Ishikawa (cell line): ENCODE measurements around the gene CNPY4.

ENCODE experiments used
- CEBPB ChIP-seq: IDR thresholded peaks from 2 replicates; pipeline ENCODE4 v1.6.1; 2012
- EGR1 ChIP-seq: IDR thresholded peaks from 2 replicates; pipeline ENCODE4 v1.6.1; 2012
- EP300 ChIP-seq: IDR thresholded peaks from 2 replicates; pipeline ENCODE4 v1.6.1; 2012; ENCODE audit warnings: borderline replicate concordance
- FOXM1 ChIP-seq: IDR thresholded peaks from 2 replicates; pipeline ENCODE4 v1.6.1; 2012; ENCODE audit warnings: low read depth, borderline replicate concordance
- MAX ChIP-seq: IDR thresholded peaks from 2 replicates; pipeline ENCODE4 v1.6.1; 2012
- NFIC ChIP-seq: IDR thresholded peaks from 2 replicates; pipeline ENCODE4 v1.6.1; 2012
- RAD21 ChIP-seq: IDR thresholded peaks from 2 replicates; pipeline ENCODE4 v1.6.1; 2012; ENCODE audit warnings: low read depth
- TAF1 ChIP-seq: IDR thresholded peaks from 2 replicates; pipeline ENCODE4 v1.6.1; 2012; ENCODE audit warnings: low read depth, mild to moderate bottlenecking
- TCF12 ChIP-seq: IDR thresholded peaks from 2 replicates; pipeline ENCODE4 v1.6.1; 2012; ENCODE audit warnings: low read depth
- TEAD4 ChIP-seq: IDR thresholded peaks from 2 replicates; pipeline ENCODE4 v1.6.1; 2012
- TF ChIP-seq, protein P1 (sequence below): IDR thresholded peaks from 2 replicates; pipeline ENCODE4 v1.6.1; 2012; ENCODE audit warnings: low read depth, mild to moderate bottlenecking
- TF ChIP-seq, protein P2 (sequence below): IDR thresholded peaks from 2 replicates; pipeline ENCODE4 v1.6.1; 2012

- TF ChIP-seq RAD21, result no peak
- TF ChIP-seq TEAD4, result no peak
- no peak for TF ChIP-seq MAX
- no peak for TF ChIP-seq TAF1
- TF ChIP-seq, protein P1, sequence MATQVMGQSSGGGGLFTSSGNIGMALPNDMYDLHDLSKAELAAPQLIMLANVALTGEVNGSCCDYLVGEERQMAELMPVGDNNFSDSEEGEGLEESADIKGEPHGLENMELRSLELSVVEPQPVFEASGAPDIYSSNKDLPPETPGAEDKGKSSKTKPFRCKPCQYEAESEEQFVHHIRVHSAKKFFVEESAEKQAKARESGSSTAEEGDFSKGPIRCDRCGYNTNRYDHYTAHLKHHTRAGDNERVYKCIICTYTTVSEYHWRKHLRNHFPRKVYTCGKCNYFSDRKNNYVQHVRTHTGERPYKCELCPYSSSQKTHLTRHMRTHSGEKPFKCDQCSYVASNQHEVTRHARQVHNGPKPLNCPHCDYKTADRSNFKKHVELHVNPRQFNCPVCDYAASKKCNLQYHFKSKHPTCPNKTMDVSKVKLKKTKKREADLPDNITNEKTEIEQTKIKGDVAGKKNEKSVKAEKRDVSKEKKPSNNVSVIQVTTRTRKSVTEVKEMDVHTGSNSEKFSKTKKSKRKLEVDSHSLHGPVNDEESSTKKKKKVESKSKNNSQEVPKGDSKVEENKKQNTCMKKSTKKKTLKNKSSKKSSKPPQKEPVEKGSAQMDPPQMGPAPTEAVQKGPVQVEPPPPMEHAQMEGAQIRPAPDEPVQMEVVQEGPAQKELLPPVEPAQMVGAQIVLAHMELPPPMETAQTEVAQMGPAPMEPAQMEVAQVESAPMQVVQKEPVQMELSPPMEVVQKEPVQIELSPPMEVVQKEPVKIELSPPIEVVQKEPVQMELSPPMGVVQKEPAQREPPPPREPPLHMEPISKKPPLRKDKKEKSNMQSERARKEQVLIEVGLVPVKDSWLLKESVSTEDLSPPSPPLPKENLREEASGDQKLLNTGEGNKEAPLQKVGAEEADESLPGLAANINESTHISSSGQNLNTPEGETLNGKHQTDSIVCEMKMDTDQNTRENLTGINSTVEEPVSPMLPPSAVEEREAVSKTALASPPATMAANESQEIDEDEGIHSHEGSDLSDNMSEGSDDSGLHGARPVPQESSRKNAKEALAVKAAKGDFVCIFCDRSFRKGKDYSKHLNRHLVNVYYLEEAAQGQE, result no peak
- TF ChIP-seq FOXM1, result no peak
- TF ChIP-seq EGR1, result no peak
- TF ChIP-seq EP300, result no peak
- TF ChIP-seq, protein P2, sequence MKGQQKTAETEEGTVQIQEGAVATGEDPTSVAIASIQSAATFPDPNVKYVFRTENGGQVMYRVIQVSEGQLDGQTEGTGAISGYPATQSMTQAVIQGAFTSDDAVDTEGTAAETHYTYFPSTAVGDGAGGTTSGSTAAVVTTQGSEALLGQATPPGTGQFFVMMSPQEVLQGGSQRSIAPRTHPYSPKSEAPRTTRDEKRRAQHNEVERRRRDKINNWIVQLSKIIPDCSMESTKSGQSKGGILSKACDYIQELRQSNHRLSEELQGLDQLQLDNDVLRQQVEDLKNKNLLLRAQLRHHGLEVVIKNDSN, result no peak
- TF ChIP-seq TCF12, result no peak
- no peak for TF ChIP-seq CEBPB
- TF ChIP-seq NFIC, result no peak
Measured at GRCh38 chr7:100072462-100072861, 47.0 kb upstream of the CNPY4 start.
